ENCODE data around the gene TRIM5. TPM values are rescaled to one million over a fixed set of nuclear protein-coding genes. Genes with fewer than 3 reads are reported as not detected.

The TRIM5 gene
- total RNA-seq, 2 experiments from 2014 or later = 5.9 to 8.0 TPM

DNA sequence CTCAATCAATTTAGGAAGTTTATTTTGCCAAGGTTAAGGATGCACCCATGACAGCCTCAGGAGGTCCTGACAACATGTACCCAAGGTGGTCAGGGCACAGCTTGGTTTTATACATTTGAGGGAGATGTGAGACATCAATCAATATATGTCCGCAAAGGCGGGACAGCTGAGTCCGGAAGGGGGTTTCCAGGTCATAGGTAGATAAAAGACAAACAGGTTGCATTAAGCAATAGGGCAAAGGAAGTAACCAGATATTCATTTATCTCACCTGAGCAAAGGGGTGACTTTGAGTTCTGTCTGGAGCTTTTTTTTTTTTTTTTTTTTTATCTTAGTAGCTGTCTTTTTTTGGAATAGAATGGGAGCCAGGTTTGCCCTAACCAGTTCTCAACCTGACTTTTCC, 62.1 kb downstream of the TRIM5 start:
- Histone ChIP-seq H3K4me3 (ENCODE audit: low read length) (no peak overlapping the region), H3K27ac (ENCODE audit: low read depth in 1 of 2, low read length in 2 of 2) (no peak overlapping the region), H3K4me1 (ENCODE audit: insufficient read depth, low read length) (peaks cover 27% of the 10 kb centered on the region), H3K27me3 (ENCODE audit: control insufficient read depth in 1 of 2, insufficient read depth in 2 of 2, low read length in 2 of 2) (no peaks in the 10 kb centered on the region), H3K9me3 (ENCODE audit: control insufficient read depth in 1 of 2, insufficient read depth in 1 of 2, low read length in 2 of 2) (no peaks in the 10 kb centered on the region), H3K36me3 (ENCODE audit: insufficient read depth, low read length) (no peaks in the 10 kb centered on the region)
- TF ChIP-seq, protein P1, sequence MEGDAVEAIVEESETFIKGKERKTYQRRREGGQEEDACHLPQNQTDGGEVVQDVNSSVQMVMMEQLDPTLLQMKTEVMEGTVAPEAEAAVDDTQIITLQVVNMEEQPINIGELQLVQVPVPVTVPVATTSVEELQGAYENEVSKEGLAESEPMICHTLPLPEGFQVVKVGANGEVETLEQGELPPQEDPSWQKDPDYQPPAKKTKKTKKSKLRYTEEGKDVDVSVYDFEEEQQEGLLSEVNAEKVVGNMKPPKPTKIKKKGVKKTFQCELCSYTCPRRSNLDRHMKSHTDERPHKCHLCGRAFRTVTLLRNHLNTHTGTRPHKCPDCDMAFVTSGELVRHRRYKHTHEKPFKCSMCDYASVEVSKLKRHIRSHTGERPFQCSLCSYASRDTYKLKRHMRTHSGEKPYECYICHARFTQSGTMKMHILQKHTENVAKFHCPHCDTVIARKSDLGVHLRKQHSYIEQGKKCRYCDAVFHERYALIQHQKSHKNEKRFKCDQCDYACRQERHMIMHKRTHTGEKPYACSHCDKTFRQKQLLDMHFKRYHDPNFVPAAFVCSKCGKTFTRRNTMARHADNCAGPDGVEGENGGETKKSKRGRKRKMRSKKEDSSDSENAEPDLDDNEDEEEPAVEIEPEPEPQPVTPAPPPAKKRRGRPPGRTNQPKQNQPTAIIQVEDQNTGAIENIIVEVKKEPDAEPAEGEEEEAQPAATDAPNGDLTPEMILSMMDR (IDR thresholded peaks at IDR 0.05) = no peak
- Mint-ChIP-seq H3K36me3 (ENCODE audit: low read depth) (peaks cover 5% of the 10 kb centered on the region), H3K4me1 (ENCODE audit: low read depth) (peaks cover 41% of the 10 kb centered on the region), H3K4me3 (peak overlapping the region; percentile 72), H3K9me3 (no peaks in the 10 kb centered on the region), H3K27ac (peak overlapping the region; percentile 23), H3K27me3 (no peaks in the 10 kb centered on the region)
- POLR2A ChIA-PET = no interaction called here
- CTCF ChIA-PET = no interaction called here
- intact Hi-C loops (cut with DNase I, micrococcal nuclease) = loop anchor here in 1 of 2 experiments (5.0 to 10.0 kb wide), 2 partner anchors 89 to 612 kb away; partner anchors contain the start of genes CNGA4 and FHIP1B
- ATAC-seq (ENCODE audit: poor library complexity) (no peak), DNase-seq (no peak)

GRCh38 chr11:5621580-5621979, 63.3 kb downstream of the TRIM5 start:
- H3K36me3 ChIP-seq (ENCODE audit: insufficient read depth, low read length) = no peaks in the 10 kb centered on the region
- no peaks in the 10 kb centered on the region for H3K27me3 Mint-ChIP-seq
- no peak overlapping the region for H3K27ac Mint-ChIP-seq
- H3K4me1 ChIP-seq (ENCODE audit: insufficient read depth, low read length) = peaks cover 20% of the 10 kb centered on the region
- ChIA-PET POLR2A (no interaction called here), CTCF (no interaction called here)
- no peak overlapping the region for H3K4me3 Mint-ChIP-seq
- DNase-seq = no peak
- no peaks in the 10 kb centered on the region for H3K27me3 ChIP-seq (ENCODE audit: control insufficient read depth in 1 of 2, insufficient read depth in 2 of 2, low read length in 2 of 2)
- no peak overlapping the region for H3K27ac ChIP-seq (ENCODE audit: low read depth in 1 of 2, low read length in 2 of 2)
- no peak for ATAC-seq (ENCODE audit: poor library complexity)
- intact Hi-C loops (cut with DNase I, micrococcal nuclease) = loop anchor here in 1 of 2 experiments (5.0 to 10.0 kb wide), 2 partner anchors 91 to 613 kb away; partner anchors contain the start of genes CNGA4 and FHIP1B
- TF ChIP-seq, protein P1 (IDR thresholded peaks at IDR 0.05) = no peak
- no peaks in the 10 kb centered on the region for H3K9me3 Mint-ChIP-seq
- peaks cover 29% of the 10 kb centered on the region for H3K4me1 Mint-ChIP-seq (ENCODE audit: low read depth)
- no peak overlapping the region for H3K4me3 ChIP-seq (ENCODE audit: low read length)
- no peaks in the 10 kb centered on the region for H3K9me3 ChIP-seq (ENCODE audit: control insufficient read depth in 1 of 2, insufficient read depth in 1 of 2, low read length in 2 of 2)
- peaks cover 5% of the 10 kb centered on the region for H3K36me3 Mint-ChIP-seq (ENCODE audit: low read depth)

DNA sequence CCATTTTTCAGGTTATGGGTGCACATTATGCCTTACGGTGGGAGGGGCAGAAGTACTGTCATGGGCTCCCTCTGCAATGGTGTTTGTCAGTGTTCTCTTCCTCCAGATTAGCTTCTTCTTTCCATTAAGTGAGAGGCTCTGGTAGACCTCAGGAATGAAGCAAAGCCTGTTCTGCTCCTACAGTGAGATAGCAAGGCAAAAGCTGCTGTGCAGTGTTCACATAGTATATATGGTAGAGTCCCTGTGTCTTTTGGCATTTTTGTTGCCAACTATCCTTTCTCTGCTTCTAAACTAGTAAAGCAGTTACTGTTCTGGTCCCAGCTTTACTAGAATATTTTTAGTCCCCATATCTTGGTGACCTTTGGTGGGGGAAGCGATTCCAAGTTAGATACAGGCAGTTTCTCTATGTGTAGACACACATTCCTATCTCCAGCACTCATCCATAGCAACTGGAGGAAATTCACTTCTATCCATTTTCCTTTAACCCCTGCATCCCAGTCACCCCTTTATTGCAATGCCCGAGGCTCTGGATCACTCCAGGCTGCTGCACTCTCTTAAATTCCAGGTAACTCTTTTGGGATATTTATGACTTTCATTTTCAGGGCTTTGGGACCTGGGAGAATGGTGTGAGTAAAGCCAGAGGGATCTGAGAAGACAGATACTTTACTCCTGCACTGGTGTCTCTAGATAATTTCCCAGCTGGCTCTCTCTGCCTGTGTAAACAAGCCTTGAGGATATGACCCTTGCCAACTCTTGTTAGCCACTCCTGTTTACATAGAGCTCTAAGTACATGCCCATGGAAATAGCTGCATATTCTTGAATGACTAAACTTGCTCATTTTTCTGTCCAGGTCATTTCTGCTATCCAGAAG, 64.0 kb downstream of the TRIM5 start:
- peaks cover 5% of the 10 kb centered on the region for H3K36me3 Mint-ChIP-seq (ENCODE audit: low read depth)
- no peak overlapping the region for H3K4me3 Mint-ChIP-seq
- DNase-seq (no peak), ATAC-seq (ENCODE audit: poor library complexity) (no peak)
- no peak overlapping the region for H3K27ac ChIP-seq (ENCODE audit: low read depth in 1 of 2, low read length in 2 of 2)
- no peaks in the 10 kb centered on the region for H3K27me3 ChIP-seq (ENCODE audit: control insufficient read depth in 1 of 2, insufficient read depth in 2 of 2, low read length in 2 of 2)
- peaks cover 22% of the 10 kb centered on the region for H3K4me1 Mint-ChIP-seq (ENCODE audit: low read depth)
- H3K27ac Mint-ChIP-seq = no peak overlapping the region
- intact Hi-C loops (cut with DNase I, micrococcal nuclease) = loop anchor here in 1 of 2 experiments (5.0 to 10.0 kb wide), 2 partner anchors 91 to 614 kb away; partner anchors contain the start of genes CNGA4 and FHIP1B
- H3K4me1 ChIP-seq (ENCODE audit: insufficient read depth, low read length) = peaks cover 16% of the 10 kb centered on the region
- ChIA-PET POLR2A (no interaction called here), CTCF (no interaction called here)
- no peak overlapping the region for H3K4me3 ChIP-seq (ENCODE audit: low read length)
- TF ChIP-seq, protein P1 (IDR thresholded peaks at IDR 0.05) = no peak
- no peaks in the 10 kb centered on the region for H3K9me3 Mint-ChIP-seq
- H3K9me3 ChIP-seq (ENCODE audit: control insufficient read depth in 1 of 2, insufficient read depth in 1 of 2, low read length in 2 of 2) = no peaks in the 10 kb centered on the region
- H3K36me3 ChIP-seq (ENCODE audit: insufficient read depth, low read length) = no peaks in the 10 kb centered on the region
- H3K27me3 Mint-ChIP-seq = no peaks in the 10 kb centered on the region
